Loucy (cell line): Measurements from ENCODE around the gene RAB44.

Experiments used
- EZH2phosphoT487 ChIP-seq: fragments of 200-600 bp; IDR thresholded peaks from 2 replicates; pipeline ENCODE4 v1.6.1; 2018; ENCODE audit warnings: antibody characterized with exemption, mild to moderate bottlenecking, moderate library complexity, borderline replicate concordance
- TF ChIP-seq, protein P1 (sequence below): fragments of 200-600 bp; sonication (generic); conservative IDR thresholded peaks from 2 replicates; pipeline ENCODE4 v1.5.1; 2014; ENCODE audit warnings: mild to moderate bottlenecking, antibody characterized with exemption, low read length

DNA sequence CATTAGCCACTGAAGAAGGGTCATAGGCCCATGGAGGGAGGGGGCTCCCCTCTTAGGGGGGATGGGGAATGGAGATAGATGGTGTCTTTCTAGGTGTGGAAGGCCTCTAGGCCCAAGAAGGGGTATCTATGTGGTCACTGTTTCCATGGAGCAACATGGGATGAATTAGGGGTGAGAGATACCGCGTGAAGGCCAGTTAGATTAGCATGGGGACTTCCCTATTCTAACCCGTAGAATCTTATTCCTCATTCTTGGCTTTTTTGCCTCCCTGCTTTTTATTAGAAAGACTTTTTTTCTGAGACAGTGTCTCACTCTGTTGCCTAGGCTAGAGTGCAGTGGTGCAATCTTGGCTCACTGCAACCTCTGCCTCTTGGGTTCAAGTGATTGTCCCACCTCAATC, 3.2 kb downstream of the RAB44 start:
- TF ChIP-seq, protein P1, sequence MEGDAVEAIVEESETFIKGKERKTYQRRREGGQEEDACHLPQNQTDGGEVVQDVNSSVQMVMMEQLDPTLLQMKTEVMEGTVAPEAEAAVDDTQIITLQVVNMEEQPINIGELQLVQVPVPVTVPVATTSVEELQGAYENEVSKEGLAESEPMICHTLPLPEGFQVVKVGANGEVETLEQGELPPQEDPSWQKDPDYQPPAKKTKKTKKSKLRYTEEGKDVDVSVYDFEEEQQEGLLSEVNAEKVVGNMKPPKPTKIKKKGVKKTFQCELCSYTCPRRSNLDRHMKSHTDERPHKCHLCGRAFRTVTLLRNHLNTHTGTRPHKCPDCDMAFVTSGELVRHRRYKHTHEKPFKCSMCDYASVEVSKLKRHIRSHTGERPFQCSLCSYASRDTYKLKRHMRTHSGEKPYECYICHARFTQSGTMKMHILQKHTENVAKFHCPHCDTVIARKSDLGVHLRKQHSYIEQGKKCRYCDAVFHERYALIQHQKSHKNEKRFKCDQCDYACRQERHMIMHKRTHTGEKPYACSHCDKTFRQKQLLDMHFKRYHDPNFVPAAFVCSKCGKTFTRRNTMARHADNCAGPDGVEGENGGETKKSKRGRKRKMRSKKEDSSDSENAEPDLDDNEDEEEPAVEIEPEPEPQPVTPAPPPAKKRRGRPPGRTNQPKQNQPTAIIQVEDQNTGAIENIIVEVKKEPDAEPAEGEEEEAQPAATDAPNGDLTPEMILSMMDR = no peak
- TF ChIP-seq EZH2phosphoT487 = no peak
